Ovary (tissue), 9 donors: ENCODE data around the gene COL23A1. TPM values are rescaled to one million over a fixed set of nuclear protein-coding genes. Genes with fewer than 3 reads are reported as not detected.

ENCODE experiments used
- DNase-seq, 5 donors: peaks; one replicate each; pipeline ENCODE4 v3.0.0-alpha.2; 2019 to 2020
- H3K27ac ChIP-seq, 2 donors: fragments of 200-600 bp; one replicate each; pipeline versions ENCODE4 v1.5.1 to v1.8.0; 2019 to 2022
- H3K27me3 ChIP-seq: fragments of 200-600 bp; one replicate; pipeline ENCODE4 v1.8.0; 2022
- H3K36me3 ChIP-seq: fragments of 200-600 bp; sonication (generic); one replicate; pipeline ENCODE4 v1.5.1; 2019
- H3K4me1 ChIP-seq: one replicate; pipeline ENCODE4 v1.8.1; 2013; ENCODE audit warnings: mild to moderate bottlenecking, moderate library complexity; ENCODE audit not compliant: insufficient read depth
- H3K4me3 ChIP-seq: fragments of 200-600 bp; sonication (generic); one replicate; pipeline ENCODE4 v1.5.1; 2017
- H3K9me3 ChIP-seq, 2 donors: fragments of 200-600 bp in 1 of 2; sonication (generic) in 1 of 2; one replicate each; pipeline versions ENCODE4 v1.5.1 to v1.8.1; 2013 to 2019; ENCODE audit warnings: mild to moderate bottlenecking in 1 of 2, moderate library complexity in 1 of 2
- CTCF ChIP-seq, 3 donors: fragments of 450-650 bp in 2 of 3; fragments of 200-600 bp in 1 of 3; IDR thresholded peaks; one replicate each; pipeline versions ENCODE4 v1.5.1 to v1.8.0; 2016 to 2022; ENCODE audit warnings: antibody characterized with exemption in 3 of 3, mild to moderate bottlenecking in 1 of 3
- EP300 ChIP-seq: sonication (generic); formaldehyde crosslinking; IDR thresholded peaks from one replicate; pipeline ENCODE4 v1.6.1; 2017; ENCODE audit warnings: antibody characterized with exemption
- POLR2A ChIP-seq: fragments of 450-650 bp; IDR thresholded peaks from one replicate; pipeline ENCODE4 v1.6.1; 2017; ENCODE audit warnings: antibody characterized with exemption, mild to moderate bottlenecking, moderate library complexity
- WGBS, 3 donors: extraction: QIAGEN DNeasy Blood & Tissue Kit in 1 of 3; methylation state at CpG; one replicate each; pipeline versions ENCODE4 v1.1.5 to v1.1.7; 2013 to 2017; 5-methylcytosine and 5-hydroxymethylcytosine counted together
- intact Hi-C, 4 donors: fragments of 100-400 bp; cut with DNase I; formaldehyde crosslinking; loops; one replicate each; pipeline versions ENCODE4 v1.11.0 to v1.15.1; 2022 to 2023
- polyA plus RNA-seq, 2 donors: library from polyadenylated mRNA; stranded (reverse); fragments of 200-250 nt in 1 of 2; fragments of 350-450 nt in 1 of 2; fragmentation: Illumina TruSeq in 1 of 2; extraction: RNeasy Lipid Tissue Mini Kit (QIAGEN cat#74804) in 1 of 2; gene quantifications; one replicate each; pipeline ENCODE4 v1.2.3, GENCODE V29; 2013 to 2014
- total RNA-seq, 7 donors: library from RNA; depleted of rRNA in 2 of 7; stranded (reverse); fragments of >200 nt in 2 of 7; fragmentation: NEBNext Ultra II Directional in 3 of 7; extraction: Animal tissue kit (Norgen Biotek cat#: 25700) in 3 of 7; gene quantifications; one replicate each; pipeline versions ENCODE4 v1.1.0 to v1.2.4, GENCODE V29; 2016 to 2023
- donor health status: DM: no; HTN: no; CAD: no; lungs with moderate emphysema.
- donor health status: DM: no; HTN: no; CAD: no.
- donor health status: Bipolar disorder and iron deficiency.
- donor health status: DM: yes; HTN: yes; CAD: no.
- donor health status: DM: no; HTN: no; CAD: no.
- donor health status: DM: yes; HTN: yes; CAD: no.

The COL23A1 gene
- total and polyA plus RNA-seq, 9 donors, result 0.13 to 0.92 (median 0.39) TPM; not detected in 1

- Histone ChIP-seq H3K4me3 (no peak overlapping the region), H3K27ac (no peak overlapping the region), H3K9me3 (no peaks in the 10 kb centered on the region), H3K27me3 (no peaks in the 10 kb centered on the region), H3K4me1 (no peaks in the 10 kb centered on the region), H3K36me3 (no peaks in the 10 kb centered on the region)
- TF ChIP-seq EP300, result no peak
- no peak for TF ChIP-seq POLR2A
- TF ChIP-seq CTCF (IDR thresholded peaks at IDR 0.05), result no peak
- WGBS, 3 donors, result 70 to 91% (median 74%) methylated on average over 6 of the region's 6 CpGs
- no peak for DNase-seq
- intact Hi-C loops, result loop anchor here in 1 of 4 donors (10.0 kb wide), 1 partner anchor 80 kb away; no protein-coding TSS in a partner anchor
Measured at GRCh38 chr5:178225174-178225573, 365.0 kb downstream of the COL23A1 start.

GRCh38 chr5:178224403-178224802, 365.8 kb downstream of the COL23A1 start:
- Histone ChIP-seq H3K27ac (no peak overlapping the region), H3K36me3 (no peaks in the 10 kb centered on the region), H3K4me1 (no peaks in the 10 kb centered on the region), H3K4me3 (no peak overlapping the region), H3K27me3 (no peaks in the 10 kb centered on the region), H3K9me3 (no peaks in the 10 kb centered on the region)
- intact Hi-C loops, result loop anchor here in 1 of 4 donors (10.0 kb wide), 1 partner anchor 80 kb away; no protein-coding TSS in a partner anchor
- DNase-seq, result no peak
- TF ChIP-seq EP300 (no peak), CTCF (IDR thresholded peaks at IDR 0.05) (no peak), POLR2A (no peak)
- WGBS, 3 donors, result 88 to 91% (median 88%) methylated on average over 17 of the region's 17 CpGs

DNA sequence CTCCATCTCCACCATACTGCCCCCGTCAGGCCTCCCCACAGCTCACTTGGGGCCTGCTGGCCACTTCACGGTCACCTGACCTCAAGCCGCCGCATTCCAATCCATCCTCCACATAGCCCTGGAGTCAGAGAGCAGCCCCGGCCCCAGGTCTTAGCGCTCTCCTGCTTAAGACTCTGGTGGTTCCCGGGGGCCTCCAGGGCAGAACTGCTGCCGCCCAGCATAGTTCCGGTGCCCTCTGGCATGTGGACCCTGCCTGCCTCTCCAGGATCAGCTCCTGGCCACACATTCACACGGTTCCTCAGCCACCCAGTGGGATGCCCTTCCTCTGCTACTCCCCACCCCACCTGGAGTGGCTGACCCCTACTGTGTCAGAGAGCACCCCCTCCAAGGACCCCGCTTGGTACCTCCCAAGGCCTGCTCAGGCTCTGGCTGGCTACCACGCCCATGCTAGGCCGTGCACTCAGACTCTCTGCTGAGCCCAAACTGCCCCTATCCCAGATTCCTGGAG, 366.3 kb downstream of the COL23A1 start:
- WGBS, 3 donors, result 57 to 60% (median 58%) methylated on average over 13 of the region's 13 CpGs
- intact Hi-C loops, result loop anchor here in 1 of 4 donors (10.0 kb wide), 1 partner anchor 79 kb away; no protein-coding TSS in a partner anchor

DNA sequence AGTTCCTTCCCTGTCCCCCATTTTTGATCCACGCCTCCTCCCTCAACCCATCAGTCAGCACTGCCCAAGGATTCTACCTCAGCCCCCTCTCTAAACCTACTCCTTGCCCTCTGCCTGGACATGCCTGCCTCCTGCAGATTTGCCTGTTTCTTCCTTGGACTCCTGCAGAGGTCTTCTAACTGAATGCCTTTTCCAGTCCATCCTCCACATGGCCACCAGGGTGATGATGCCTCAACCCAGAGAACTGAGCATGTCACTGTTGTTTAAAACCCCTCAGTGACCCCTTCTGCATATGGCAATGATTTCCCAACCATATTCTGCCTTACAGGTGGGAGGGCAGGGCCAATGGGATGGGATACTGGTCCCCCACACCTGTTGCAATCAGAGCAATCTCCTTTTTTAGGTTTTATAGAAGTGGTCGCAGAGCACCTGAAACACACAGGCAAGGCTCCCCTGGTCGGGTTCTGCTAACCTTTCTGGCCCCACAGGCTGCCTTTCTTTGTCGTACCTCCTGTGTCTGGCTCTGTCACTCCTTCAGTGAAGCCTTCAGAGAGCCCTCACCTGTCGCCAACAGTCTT, 366.9 kb downstream of the COL23A1 start:
- intact Hi-C loops, result loop anchor here in 1 of 4 donors (10.0 kb wide), 1 partner anchor 78 kb away; no protein-coding TSS in a partner anchor
- TF ChIP-seq CTCF (IDR thresholded peaks at IDR 0.05) (no peak), EP300 (no peak), POLR2A (no peak)
- Histone ChIP-seq H3K36me3 (no peaks in the 10 kb centered on the region), H3K4me3 (no peak overlapping the region), H3K4me1 (no peaks in the 10 kb centered on the region), H3K27ac (no peak overlapping the region), H3K27me3 (no peaks in the 10 kb centered on the region), H3K9me3 (no peaks in the 10 kb centered on the region)
- 84 to 86% (median 86%) methylated on average over 5 of the region's 5 CpGs for WGBS, 3 donors
- no peak for DNase-seq

More for the DNA sequence above, 366.3 kb downstream of the COL23A1 start:
- Histone ChIP-seq H3K27ac (no peak overlapping the region), H3K4me3 (no peak overlapping the region), H3K27me3 (no peaks in the 10 kb centered on the region), H3K9me3 (no peaks in the 10 kb centered on the region), H3K36me3 (no peaks in the 10 kb centered on the region), H3K4me1 (no peaks in the 10 kb centered on the region)
- DNase-seq, result no peak
- no peak for TF ChIP-seq CTCF (IDR thresholded peaks at IDR 0.05)
- no peak for TF ChIP-seq POLR2A
- TF ChIP-seq EP300, result no peak
